Measurements from ENCODE around the gene SPG21. TPM values are rescaled to one million over a fixed set of nuclear protein-coding genes. Genes with fewer than 3 reads are reported as not detected.

The SPG21 gene
- polyA plus RNA-seq, 1 donor (not counting 4 experiments of a cell fraction or from before 2014, with no cell fraction given): 62.9 TPM

GRCh38 chr15:65028921-65029735 is 39.4 kb upstream of the SPG21 start, which contains the start of gene MTFMT:
TSS of gene MTFMT (minus strand) at chr15:65029639. CDS start at chr15:65029613, 26 bp downstream.
- Histone ChIP-seq H3K9me1 (ENCODE audit: control insufficient read depth, extremely low read depth, insufficient read depth, low read length) (no peaks in the 10 kb centered on the region), H3K4me1 (ENCODE audit: control insufficient read depth, extremely low read depth, insufficient read depth, low read length) (peaks cover 14% of the 10 kb centered on the region), H3K9ac (ENCODE audit: control insufficient read depth, extremely low read depth, insufficient read depth, low read length) (peak within 1 kb of the TSS; percentile 80), H3K27ac (ENCODE audit: control insufficient read depth, insufficient read depth, low read length) (peak within 1 kb of the TSS; percentile 42), H3K4me2 (ENCODE audit: control insufficient read depth, extremely low read depth, insufficient read depth, low read depth, low read length) (peak within 1 kb of the TSS; percentile 77), H3K79me2 (ENCODE audit: control insufficient read depth, insufficient read depth, low read length) (peaks cover 11% of the 10 kb centered on the region), H3K4me3 (ENCODE audit: control insufficient read depth in 2 of 3, extremely low read depth in 1 of 3, insufficient read depth in 2 of 3, low read depth in 1 of 3, low read length in 3 of 3) (peak within 1 kb of the TSS; percentile 82 to 92 (median 87)), H2AFZ (ENCODE audit: control insufficient read depth, low read length) (peak within 1 kb of the TSS; percentile 82), H3K36me3 (ENCODE audit: control insufficient read depth in 2 of 2, extremely low read depth in 1 of 2, insufficient read depth in 2 of 2, low read length in 2 of 2) (peaks cover 3 to 10% of the 10 kb centered on the region in 2 experiments), H4K20me1 (ENCODE audit: control insufficient read depth, extremely low read depth, insufficient read depth, low read length) (no peaks in the 10 kb centered on the region), H3K27me3 (ENCODE audit: control insufficient read depth, extremely low read depth, insufficient read depth, low read length) (no peaks in the 10 kb centered on the region), H3K9me3 (ENCODE audit: control insufficient read depth, low read depth, low read length) (no peaks in the 10 kb centered on the region)
- FAIRE-seq (no peak), DNase-seq (ENCODE audit: low read depth, low spot score) (peak; percentile 40)
- peak in 1 of 3 experiments; percentile 0 for TF ChIP-seq CTCF (optimal IDR thresholded peaks at IDR 0.05 in 1 of 3, IDR thresholded peaks at IDR 0.05 in 1 of 3, conservative IDR thresholded peaks at IDR 0.05 in 1 of 3; ENCODE audit: extremely low read depth in 1 of 3, insufficient read depth in 2 of 3, low read length in 3 of 3)
- TF ChIP-seq EZH2 (IDR thresholded peaks at IDR 0.05; ENCODE audit: low read length): no peak
- dilution Hi-C loops (cut with MboI; ENCODE audit: extremely low pct_ligation_motif_present, low sequenced_read_pairs): no loop called here

- Histone ChIP-seq H3K79me2 (ENCODE audit: control insufficient read depth, insufficient read depth, low read length) (peaks cover 11% of the 10 kb centered on the region), H3K36me3 (ENCODE audit: control insufficient read depth in 2 of 2, extremely low read depth in 1 of 2, insufficient read depth in 2 of 2, low read length in 2 of 2) (peaks cover 5 to 14% of the 10 kb centered on the region in 2 experiments), H3K9me3 (ENCODE audit: control insufficient read depth, low read depth, low read length) (no peaks in the 10 kb centered on the region), H3K4me3 (ENCODE audit: control insufficient read depth in 2 of 3, extremely low read depth in 1 of 3, insufficient read depth in 2 of 3, low read depth in 1 of 3, low read length in 3 of 3) (peak overlapping the region; percentile 82 to 92 (median 87)), H3K4me2 (ENCODE audit: control insufficient read depth, extremely low read depth, insufficient read depth, low read depth, low read length) (peak overlapping the region; percentile 77), H3K9ac (ENCODE audit: control insufficient read depth, extremely low read depth, insufficient read depth, low read length) (peak overlapping the region; percentile 80), H4K20me1 (ENCODE audit: control insufficient read depth, extremely low read depth, insufficient read depth, low read length) (no peaks in the 10 kb centered on the region), H2AFZ (ENCODE audit: control insufficient read depth, low read length) (no peak overlapping the region), H3K9me1 (ENCODE audit: control insufficient read depth, extremely low read depth, insufficient read depth, low read length) (no peaks in the 10 kb centered on the region), H3K27me3 (ENCODE audit: control insufficient read depth, extremely low read depth, insufficient read depth, low read length) (no peaks in the 10 kb centered on the region), H3K27ac (ENCODE audit: control insufficient read depth, insufficient read depth, low read length) (no peak overlapping the region), H3K4me1 (ENCODE audit: control insufficient read depth, extremely low read depth, insufficient read depth, low read length) (peaks cover 14% of the 10 kb centered on the region)
- no peak for FAIRE-seq
- TF ChIP-seq EZH2 (IDR thresholded peaks at IDR 0.05; ENCODE audit: low read length): no peak
- TF ChIP-seq CTCF (optimal IDR thresholded peaks at IDR 0.05 in 1 of 3, IDR thresholded peaks at IDR 0.05 in 1 of 3, conservative IDR thresholded peaks at IDR 0.05 in 1 of 3; ENCODE audit: extremely low read depth in 1 of 3, insufficient read depth in 2 of 3, low read length in 3 of 3): no peak
- DNase-seq (ENCODE audit: low read depth, low spot score): no peak
- dilution Hi-C loops (cut with MboI; ENCODE audit: extremely low pct_ligation_motif_present, low sequenced_read_pairs): no loop called here
These were observed 38.6 kb upstream of the SPG21 start for GRCh38 chr15:65028338-65028737.
